HG02938 (cell line): ENCODE data around the gene ADCK2.
"Not testable (repeated sequence)": the region's sequence is repeated elsewhere in the genome, so short reads cannot be mapped to it uniquely, and the experiment has no call there.

Experiments
- ATAC-seq: cut with Tn5 transposase; IDR thresholded peaks from one replicate; pipeline ENCODE4 v1.9.1; 2021; ENCODE audit warnings: mild to moderate bottlenecking, moderate library complexity; ENCODE audit not compliant: unreplicated experiment

Gene ADCK2

DNA sequence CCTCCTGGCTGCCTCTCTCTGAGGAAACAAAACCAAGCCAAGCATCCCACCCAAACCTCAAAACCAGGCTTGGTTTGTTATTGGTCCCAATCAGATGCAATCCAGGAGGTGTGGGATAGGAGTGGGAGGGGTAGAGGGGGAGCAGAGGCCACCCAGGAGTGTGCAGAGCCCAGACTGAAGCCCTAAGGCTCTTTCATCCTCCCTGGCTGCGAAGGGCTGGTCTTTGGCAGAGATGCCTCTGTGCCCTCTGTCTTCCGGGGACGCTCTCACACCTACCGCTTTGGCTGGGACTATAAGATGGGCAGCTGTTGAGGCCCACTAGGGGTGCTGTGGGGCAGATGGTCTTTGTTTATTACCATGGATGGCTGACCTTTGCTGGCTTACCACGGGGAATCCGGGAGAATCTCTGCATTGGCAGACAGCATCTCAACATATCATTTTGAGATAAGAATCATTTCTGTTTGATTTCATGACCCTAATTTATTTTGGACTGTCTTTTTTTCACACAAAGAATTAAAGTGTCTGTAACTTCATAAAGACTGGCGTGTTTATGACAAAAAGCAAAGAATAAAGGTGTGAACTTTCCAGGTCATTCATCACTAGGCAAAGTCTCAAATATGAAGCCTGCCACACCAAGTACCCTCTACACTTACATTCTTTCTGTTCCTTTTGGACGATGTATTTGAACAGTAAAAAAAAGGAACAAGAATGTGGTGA is 25.7 kb upstream of the ADCK2 start:
- ATAC-seq: peak; percentile 66

DNA sequence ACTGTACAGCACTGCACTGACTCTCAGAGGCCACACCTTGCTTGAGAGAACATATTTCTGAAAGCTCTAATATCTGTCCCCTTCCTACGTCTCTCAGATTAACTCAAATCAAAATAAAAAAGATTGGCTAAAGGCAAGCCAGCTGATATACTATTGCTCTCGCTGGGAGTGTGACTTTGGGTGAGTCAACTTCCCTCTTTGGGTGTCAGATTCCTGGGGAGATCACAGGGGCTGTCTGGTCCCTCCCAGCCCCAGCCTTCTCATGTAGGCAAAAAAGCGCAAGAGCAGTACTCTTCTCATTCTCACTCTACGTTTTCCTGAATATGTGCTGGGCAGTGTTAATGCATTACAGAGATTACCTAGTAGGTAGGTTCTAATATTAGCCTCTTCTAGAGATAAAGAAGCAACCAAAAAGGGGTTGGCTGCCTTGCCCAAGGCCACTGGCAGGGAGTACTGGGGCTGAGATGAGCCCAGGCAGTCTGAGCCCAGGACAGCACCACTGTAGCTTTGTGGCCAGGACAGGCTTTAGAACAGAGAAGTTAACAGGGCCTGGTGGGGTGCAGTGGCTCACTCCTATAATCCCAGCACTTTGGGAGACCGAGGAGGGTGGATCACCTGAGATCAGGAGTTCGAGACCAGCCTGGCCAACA is 23.1 kb upstream of the ADCK2 start:
- no peak for ATAC-seq

DNA sequence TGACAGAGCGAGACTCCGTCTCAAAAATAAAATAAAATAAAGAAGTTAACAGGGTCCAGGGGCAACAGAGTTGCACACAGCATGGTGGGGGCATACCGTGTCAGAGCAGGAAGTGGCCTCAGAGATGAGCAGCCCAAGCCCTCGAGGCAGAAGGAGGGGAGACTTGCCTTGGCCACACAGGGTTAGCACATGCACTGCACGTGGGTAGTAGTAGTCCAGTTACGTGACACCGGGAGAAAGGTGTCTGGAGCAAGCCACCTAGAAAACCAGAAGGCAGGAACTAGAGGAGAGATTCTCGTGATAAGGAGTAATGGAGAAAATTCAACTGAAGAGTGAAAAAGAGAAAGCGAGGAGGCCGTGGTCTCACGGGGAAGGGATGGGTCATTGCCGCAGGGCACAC is 22.4 kb upstream of the ADCK2 start:
- no peak for ATAC-seq

DNA sequence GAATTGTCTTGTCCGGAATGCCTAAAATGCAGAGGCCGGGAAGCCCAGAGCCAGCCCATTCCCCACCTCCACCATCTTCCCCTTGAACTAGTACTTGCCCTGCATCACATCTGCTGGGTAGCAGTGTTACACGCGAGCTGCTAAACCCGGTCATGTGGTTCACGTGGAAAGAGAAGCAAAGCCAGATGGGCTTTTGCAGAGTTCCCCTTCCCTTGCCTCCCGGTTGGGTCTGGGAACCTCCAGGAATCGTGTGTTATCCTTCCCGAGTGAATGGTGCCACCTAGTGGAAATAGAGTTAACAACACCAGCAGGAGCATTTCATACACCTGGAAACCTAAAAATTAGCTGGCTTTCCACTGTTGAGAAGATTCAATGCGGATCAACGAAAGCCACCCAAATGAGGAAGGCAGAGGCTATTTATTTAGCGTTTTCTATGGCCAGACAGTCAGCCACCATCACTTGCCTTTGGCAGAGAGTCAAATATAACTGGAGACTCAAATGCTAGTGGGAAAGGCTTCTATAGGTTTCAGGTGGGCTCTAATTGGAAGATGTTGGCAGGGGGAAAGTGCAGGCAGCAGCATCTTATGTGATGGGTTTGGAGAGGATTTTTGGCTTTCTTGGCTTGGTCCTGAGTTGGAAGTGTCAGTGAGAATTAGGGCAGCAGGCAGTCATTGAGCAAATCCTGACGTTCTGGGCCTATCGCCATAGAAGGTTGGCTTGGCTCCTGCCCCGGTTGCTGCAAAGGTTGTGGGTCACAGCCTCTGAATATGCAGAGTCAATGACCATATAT is 19.2 kb upstream of the ADCK2 start:
- no peak for ATAC-seq

DNA sequence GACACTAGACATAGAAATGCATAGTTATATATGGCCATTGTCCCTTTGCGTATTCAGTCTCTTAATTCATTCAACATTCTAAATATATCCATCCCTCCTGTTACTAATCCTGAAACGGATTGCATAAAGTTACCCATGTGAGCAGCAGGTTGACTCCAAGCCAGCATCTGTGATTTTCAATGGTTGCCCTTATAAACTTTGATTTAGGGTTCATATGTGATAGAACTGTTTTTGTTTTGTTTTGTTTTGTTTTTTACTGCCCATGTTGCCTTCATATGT is 18.7 kb upstream of the ADCK2 start:
- no peak for ATAC-seq

DNA sequence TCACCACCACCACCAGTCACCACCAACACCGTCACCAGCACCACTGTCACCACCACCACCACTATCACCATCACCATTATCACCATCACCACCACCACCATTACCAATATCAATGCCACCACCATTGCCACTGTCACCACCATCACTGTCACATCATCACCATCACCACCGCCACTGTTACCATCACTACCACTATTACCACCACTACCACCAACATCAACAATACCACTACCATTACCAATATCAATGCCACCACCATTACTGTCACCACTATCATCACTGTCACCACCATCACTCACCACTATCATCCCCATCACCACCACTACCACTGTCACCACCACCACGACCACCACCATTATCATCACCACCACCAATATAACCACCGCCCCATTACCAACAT is 18.1 kb upstream of the ADCK2 start:
- no peak for ATAC-seq

DNA sequence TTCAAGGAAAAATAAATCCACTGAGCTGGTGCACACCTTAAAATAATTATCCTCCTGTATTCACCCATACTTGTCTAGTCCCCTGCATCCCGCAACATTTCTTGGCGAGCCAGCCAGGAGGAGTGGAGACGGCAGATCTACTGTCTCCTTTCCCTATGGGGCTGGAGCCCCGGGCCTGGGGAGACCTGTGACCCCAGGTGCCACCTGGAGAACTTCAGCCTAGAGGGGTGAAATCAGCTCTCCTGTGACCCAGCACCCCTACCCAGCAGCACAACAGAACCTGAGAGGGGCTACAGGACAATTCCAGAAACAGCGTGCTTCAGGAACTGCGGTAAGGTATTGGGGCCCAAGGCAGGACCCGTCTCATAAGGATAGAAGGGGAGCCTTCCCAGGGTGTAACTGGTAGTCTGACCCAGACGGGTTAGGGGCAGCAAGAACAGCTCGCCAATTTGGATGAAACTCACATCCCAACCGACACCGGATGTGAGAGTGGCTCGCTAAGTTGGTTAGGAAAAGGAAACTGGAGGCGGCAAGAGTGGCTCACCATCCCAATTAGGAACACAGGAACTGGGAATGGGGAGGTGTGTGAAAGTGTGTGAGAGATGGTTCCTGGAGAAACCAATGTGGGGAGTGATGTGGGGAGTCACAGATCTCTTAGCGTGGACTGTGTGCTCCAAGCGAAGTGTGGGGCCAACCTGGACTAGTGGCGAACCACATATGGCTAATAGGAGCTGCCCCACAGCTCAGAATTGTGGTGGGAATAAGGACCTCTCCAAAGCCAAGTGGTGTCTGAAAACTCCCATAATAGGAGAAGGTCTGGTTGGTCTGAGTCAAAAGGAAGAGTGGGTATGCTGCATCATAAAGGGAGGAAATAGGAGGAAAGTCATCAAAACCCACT is 17.0 kb upstream of the ADCK2 start:
- no peak for ATAC-seq

DNA sequence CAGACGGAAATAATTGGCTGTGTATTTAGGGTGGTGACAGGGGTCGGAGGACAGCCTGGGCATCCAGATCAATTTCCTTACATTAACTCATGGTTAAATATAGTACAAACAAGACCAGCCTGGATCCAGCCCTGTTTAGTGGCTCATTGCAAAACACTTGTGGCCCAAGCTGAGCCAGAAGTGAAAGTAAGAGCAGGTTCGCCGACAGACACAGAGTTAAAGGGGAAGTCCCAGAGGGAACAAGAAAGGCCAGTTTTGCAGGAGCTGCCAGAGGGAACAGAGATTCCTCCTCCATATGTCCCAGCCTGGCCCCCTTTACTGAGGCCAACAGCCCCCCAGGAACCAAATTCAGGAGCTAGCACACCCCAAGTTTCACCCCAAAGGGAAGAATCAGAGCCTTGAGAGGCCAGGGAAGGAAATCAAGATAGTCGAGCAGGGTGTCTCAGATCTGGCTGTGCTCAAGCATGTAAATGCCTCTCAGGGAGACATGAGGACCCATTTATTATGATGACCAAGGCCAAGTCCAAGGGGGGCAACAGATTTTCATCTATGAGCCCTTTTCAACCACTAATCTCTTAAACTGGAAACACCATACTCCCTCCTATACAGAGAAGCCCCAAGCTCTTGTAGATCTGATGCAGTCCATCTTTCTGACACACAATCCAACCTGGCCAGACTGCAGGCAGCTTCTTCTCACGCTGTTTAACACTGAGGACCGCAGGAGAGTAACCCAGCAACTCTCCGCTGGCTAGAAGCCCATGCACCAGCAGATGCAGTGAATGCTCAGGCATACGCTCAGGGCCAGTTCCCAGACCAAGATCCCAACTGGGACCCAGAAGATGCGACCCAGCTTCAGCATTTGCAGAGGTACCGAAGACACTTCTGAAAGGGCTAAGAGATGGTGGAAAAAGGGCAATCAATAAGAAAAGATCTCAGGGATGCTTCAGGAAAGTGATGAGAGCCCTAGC is 15.9 kb upstream of the ADCK2 start:
- ATAC-seq: peak; percentile 93

DNA sequence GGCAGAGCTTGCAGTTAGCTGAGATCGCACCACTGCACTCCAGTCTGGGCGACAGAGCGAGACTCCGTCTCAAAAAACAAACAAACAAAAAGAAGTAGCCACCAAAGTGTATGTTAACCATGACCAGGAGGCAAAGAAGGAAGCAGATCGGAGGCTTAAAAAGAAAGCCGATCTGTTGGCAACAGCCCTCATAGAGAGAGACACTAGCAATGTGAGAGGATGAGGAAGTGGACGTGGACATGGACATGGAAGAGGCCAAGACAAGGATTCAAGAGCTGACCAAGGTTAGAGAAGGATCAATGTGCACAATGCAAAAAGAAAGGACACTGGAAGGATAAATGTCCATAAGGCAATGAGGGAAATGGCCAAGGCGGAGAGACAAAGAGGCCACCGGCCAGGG is 14.9 kb upstream of the ADCK2 start:
- ATAC-seq: no peak

DNA sequence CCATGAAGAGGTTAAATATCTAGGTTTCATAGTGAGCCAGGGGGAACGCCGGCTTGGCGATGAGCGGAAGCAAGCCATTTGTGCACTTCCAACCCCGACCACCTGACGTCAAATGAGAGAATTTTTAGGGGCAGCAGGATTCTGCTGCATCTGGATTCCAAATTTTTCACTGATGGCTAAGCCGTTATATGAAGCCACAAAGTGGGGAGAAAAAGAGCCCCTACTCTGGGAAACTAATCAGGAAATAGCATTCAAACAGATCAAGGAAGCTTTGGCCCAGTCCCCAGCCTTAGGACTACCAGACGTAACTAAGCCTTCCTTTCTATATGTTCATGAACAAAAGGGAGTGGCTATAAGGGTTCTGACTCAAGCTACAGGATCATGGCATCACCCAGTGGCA is 12.9 kb upstream of the ADCK2 start:
- no peak for ATAC-seq

DNA sequence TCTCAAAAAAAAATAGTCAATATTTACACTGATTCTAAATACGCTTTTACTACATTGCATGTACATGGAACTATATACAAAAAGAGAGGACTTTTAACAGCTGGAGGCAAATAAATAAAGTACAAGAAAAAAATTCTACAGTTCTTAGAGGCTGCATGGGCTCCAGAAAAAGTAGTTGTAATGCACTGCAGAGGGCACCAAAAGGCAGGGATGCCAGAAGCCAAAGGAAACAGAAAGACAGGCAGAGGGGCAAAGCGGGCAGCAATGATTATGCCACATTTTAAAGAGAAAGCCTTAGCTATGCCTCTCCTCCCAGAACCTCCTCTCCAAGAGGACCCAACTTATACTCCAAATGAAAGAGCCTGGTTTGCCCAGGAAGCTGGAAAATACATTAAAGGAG is 11.6 kb upstream of the ADCK2 start:
- no peak for ATAC-seq

DNA sequence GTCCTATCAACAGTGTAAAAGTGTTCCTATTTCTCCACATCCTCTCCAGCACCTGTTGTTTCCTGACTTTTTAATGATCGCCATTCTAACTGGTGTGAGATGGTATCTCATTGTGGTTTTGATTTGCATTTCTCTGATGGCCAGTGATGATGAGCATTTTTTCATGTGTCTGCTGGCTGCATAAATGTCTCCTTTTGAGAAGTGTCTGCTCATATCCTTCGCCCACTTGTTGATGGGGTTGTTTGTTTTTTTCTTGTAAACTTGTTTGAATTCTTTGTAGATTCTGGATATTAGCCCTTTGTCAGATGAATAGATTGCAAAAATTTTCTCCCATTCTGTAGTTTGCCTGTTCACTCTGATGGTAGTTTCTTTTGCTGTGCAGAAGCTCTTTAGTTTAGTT is 9.8 kb upstream of the ADCK2 start:
- ATAC-seq: not testable (repeated sequence)

DNA sequence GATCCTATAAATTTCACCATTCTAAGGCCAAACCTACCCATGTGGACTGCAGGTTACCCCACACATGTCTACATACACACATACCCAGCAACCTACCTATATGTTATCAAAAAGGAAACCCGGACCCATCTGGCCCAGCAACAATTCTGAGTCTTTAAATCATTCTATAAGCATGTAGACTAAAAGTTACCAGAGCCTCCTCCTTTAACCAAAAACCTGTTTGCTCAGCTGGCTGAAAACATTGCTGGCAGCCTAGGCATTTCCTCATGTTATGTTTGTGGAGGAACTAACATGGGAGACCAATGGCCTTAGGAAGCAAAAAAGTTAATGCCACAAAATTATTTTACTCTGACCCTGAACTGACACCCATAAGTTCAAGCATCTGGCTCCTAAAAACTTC is 5.3 kb upstream of the ADCK2 start:
- ATAC-seq: no peak

DNA sequence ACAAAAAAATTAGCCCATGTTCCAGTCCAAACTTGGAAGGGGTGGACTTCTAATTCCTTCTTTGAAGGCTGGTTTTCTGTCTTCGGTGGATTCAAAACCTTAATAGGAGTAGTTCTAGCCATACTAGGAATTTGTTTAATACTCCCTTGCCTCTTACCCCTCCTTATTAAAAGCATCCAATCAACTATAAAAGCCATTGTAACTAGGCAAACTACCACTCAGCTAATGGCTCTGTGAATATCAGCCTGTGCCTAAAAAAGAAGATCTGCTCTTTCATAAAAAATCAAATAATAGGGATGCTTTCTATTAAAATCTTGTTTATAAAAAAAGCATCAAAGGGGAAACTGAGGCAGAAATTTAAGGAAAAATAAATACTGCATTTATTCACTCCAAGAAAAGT is 4.1 kb upstream of the ADCK2 start:
- no peak for ATAC-seq

DNA sequence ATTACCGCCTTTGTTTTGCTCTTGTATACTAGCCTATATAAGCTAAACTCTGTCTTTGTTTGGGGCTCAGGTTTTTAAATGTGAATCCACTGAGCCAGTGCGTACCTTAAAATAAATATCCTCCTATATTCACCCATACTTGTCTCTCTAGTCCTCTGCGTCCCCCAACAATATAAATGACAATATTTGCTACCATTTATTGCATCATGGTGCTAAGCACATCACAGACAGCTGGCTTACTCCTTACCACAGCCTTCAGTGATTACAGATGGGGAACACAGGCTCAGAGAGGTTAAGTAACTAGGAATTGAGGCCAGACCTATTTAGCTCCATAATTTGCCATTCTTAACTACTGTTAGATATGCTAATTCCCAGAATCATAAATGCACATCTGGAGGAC is 3.4 kb upstream of the ADCK2 start:
- no peak for ATAC-seq

DNA sequence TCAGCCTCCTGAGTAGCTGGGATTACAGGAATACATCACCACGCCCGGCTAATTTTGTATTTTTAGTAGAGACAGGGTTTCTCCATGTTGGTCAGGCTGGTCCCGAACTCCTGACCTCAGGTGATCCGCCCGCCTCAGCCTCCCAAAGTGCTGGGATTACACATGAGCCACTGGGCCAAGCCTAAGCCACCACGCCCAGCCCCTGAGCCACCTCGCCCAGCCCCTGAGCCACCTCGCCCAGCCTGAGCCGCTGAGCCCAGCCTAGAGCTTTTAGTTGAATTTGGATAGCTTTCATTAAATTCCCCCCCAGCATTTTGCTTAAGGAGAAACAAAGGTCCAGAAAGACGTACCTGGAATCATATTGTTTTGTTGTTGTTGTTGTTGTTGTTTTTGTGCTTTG is 2.9 kb upstream of the ADCK2 start:
- ATAC-seq: not testable (repeated sequence)

DNA sequence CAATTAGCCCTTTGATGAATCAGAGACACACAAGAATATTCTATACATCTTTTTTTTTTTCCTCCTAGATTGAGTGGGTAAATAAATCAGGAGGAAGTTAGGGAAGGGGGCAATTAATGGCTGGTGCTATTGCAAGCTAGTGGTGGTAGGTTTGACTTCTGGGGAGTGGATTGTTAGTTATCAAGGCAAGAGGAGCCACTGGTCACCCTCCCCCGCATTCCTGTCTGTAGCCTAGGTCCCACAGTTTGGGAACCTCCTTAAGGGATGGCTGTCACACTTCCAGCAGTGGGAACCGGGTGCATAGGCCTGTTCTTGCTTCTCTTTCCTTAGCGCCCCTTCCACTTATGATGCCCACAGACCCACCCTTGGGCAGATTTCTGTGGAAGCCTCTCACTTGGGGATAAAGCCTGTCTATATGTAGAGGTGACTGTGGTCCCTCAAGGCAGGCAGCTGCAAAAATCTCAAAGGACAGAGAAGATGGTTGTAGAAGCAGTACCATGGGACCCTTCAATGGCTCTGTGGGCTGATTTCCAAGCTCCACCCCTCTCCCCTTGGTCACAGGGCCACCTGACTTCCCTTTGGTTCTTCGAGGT is 2.3 kb upstream of the ADCK2 start:
- no peak for ATAC-seq

DNA sequence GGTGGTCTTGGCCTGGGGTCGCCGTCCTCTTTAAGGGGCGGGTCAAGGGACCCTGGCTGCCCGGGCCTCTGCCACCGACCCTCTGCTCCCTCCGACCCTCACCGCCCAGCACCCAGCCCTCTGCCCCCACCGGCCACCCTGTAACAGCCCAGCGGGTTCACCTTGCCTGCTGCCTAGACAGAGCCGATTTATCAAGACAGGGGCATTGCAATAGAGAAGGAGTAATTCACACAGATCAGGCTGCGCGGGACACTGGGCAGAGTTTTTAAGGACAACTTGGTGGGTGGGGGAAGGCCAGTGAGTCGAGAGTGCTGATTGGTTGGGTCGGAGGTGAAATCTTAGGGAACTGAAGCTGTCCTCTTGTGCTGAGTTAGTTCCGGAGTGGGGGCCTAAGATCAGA is 779 bp upstream of the ADCK2 start:
- no peak for ATAC-seq

DNA sequence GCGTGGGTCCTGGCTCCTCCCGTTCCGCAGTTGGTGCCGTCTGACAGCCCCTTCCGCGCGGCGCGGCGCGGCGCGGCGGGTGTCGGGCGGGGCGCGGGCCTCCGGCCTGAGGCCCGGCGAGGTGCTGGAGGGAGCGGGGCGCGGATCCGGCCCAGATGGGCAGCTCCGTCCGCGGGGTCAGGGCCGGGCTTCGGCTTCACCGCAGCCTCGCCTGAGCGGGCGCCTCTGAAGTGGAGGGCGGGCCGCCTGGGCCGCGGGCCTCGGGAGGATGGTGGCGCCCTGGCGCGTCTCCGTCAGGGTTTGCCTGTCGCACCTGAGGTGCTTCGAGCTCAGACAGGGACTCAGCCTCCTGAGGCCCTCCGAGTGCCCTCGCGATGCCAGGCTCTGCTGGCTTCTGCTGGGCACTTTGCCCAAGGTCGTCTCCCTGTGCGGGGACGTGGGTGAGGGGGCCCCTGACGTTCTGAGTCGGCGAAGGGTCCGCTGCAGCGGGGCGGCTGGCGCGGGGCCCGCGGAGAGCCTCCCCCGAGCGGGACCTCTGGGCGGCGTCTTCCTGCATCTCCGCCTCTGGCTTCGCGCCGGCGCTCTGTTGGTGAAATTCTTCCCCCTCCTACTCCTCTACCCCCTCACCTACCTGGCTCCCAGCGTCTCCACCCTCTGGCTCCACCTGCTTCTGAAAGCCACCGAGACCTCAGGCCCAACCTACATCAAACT is 473 bp downstream of the ADCK2 start:
- ATAC-seq: peak; percentile 39
